SKM-1 treated with dmso at 0.1 percent for 144 hours (cell line): ENCODE data around the gene ATG14.
"Not testable (repeated sequence)": the region's sequence is repeated elsewhere in the genome, so short reads cannot be mapped to it uniquely, and the experiment has no call there.

Source experiments
- DNase-seq: peaks from one replicate; lab custom pipeline; 2025; ENCODE audit not compliant: unreplicated experiment; lab: John Stamatoyannopoulos, UW

The ATG14 gene

GRCh38 chr14:55387121-55387520 lies 24.5 kb downstream of the ATG14 start:
- DNase-seq = no peak

- no peak for DNase-seq
Measured at GRCh38 chr14:55386037-55386808, 25.4 kb downstream of the ATG14 start.

GRCh38 chr14:55384536-55384935 lies 27.1 kb downstream of the ATG14 start:
- no peak for DNase-seq

- no peak for DNase-seq
Measured at GRCh38 chr14:55383541-55384140, 28.0 kb downstream of the ATG14 start.

- not testable (repeated sequence) for DNase-seq
Measured at GRCh38 chr14:55383056-55383466, 28.6 kb downstream of the ATG14 start.

GRCh38 chr14:55382483-55382882 lies 29.1 kb downstream of the ATG14 start:
- DNase-seq = no peak

DNA sequence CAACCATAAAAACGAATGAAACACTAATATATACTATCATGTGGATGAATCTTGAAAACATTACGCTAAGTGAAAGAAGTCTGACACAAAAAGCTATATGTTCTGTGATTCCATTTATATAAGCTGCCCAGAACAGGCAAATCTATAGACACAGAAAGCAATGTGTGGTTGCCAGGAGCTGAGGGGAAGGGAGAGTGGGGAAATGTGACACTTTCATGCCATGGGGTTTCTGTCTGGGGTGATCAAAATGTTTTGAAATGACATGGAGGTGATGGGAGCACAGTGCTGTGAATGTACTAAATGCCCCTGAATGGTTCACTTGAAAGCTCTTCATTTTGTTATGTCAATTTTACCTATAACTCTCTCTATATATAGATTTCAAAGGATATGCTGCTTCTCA lies 30.1 kb downstream of the ATG14 start:
- no peak for DNase-seq

GRCh38 chr14:55381040-55381439 lies 30.6 kb downstream of the ATG14 start:
- DNase-seq = no peak

- no peak for DNase-seq
Measured at GRCh38 chr14:55377236-55377635, 34.4 kb downstream of the ATG14 start.

DNA sequence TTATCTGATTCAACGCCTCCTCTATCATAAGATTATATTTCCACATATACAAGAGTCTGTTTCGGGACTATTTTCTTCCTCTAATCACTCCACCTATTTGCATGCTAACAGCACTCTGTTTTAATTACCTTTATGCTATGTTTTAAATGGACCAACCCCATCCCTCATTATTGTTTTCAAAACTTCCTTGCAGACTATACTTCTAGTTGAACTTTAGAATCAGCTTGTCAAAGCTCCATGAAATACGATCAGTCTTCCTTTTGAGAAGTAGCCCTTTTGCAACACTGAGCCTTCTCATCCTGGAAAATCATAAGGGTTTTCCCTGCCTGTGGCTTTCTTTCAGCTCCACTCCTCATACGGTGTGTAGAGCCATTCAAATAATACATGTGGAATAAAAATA lies 36.9 kb downstream of the ATG14 start:
- DNase-seq = no peak

- no peak for DNase-seq
Measured at GRCh38 chr14:55373784-55374705, 37.6 kb downstream of the ATG14 start.

DNA sequence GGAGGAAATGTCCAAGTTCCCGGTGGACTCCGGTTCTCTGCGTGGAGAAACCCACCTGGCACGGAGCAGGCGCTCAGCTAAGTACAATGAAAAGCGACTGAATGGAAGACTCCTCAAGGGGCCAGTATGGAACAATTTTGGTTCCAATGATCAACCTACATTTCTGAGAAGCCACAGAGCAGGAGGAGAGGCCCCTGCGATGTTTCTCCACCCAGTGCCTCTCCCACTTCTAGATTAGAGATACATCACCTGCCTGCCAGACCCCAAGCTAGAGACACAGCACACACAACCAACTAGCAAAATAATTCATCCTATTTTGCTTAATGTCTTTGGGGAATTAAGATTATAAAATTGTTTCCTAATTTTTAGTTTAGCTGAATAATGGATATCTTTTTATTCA lies 38.8 kb downstream of the ATG14 start:
- DNase-seq = no peak

DNA sequence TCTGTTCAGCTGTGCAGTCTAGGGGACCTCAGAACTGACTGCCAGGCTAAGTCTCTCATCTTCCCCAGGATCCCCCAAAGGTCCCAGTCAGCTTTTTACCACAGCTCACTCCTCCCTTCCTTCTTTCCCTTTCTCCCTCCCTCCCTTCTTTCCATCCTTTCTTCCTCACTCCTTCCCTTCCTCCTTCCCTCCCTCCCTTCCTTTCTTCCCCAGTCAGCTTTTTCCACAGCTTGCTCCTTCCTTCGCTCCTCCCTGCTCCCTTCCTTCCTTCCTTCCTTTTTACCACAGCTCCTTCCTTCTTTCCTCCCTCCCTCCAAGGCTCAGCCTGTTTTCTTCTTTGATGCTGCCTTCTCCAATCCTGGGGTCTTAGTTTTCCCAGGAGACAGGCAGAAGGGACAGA lies 39.2 kb downstream of the ATG14 start:
- DNase-seq = no peak

DNA sequence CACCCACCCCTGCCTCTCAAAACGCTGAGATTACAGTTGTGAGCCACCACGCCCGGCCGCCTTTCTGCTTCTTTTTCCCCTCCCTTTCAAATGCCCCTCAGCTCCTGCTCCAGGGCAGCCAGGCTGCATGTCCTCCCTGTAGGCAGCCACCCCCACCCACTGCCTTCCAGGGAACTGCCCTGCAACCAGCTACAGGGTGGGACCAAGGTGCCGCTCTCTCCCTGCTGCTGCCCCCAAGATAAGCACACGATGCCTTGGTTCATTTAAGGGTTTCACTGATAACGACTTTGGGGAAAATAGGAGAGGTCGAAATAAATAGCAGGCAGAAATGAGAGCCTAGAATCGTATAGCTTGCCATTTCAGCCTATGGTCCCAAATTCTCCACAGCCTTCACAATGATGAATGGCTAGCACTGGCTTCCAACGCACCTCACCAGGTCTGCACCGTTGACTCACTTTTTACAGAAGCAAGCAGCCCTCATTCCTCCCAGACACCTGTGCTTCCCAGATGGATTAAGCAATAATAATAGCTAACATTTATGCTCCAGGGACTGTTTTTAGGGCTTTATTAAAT lies 40.7 kb downstream of the ATG14 start:
- DNase-seq = no peak

- DNase-seq = no peak
Measured at GRCh38 chr14:55366271-55366670, 45.4 kb downstream of the ATG14 start.

DNA sequence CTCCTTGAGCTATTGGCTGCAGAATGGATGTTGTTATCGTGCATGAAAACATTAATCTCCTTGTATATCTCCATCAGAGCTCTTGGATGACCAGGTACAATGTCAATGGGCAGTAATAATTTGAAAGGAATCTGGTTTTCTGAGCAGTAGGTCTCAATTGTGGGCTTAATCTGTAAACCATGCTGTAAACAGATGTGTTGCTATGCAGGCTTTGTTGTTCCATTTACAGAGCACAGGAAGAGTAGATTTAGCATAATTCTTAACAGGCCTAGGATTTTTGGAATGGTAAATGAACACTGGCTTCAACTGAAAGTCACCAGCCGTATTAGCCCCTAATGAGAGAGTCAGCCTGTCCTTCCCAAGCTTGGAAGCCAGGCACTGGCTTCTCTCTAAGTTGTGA lies 50.4 kb downstream of the ATG14 start:
- no peak for DNase-seq

- DNase-seq = no peak
Measured at GRCh38 chr14:55359307-55359706, 52.3 kb downstream of the ATG14 start.

DNA sequence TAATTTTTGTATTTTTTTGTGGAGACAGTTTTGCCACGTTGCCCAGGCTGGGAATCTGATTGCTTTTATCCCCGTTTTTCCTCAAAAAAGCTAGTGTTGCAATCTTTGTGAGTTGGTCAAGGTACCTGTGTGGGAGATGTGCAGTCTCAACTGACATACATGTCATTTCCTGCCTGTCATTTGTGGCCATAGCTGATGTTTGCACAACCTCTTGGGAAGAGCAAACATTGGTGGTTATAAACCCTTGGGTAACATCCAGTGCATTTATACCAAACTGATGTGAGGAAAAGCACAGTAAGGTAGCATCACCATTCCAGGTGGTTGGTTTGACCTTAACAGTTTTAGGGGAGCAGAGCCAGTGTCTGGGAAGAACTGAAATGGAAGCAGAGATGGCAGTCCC lies 54.7 kb downstream of the ATG14 start:
- DNase-seq = no peak

DNA sequence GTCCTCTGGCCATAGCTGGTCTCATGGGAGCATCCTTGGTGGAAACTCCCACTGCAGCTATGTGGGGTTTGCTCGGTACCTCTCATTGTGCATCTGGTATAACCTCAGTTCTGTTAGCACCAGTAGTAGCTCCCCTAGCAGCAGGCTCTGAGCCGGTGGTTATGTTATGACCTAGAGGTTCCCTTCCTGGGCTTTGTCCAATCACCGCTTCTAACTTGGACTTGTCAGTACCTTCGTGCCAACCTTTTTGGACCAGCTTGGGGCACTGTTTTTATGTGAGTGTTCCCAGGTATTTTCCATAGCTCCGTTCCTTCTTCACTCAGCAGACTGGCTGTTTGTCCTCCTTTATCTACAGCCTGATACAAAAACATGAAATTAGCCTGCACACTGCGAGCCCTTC lies 55.7 kb downstream of the ATG14 start:
- no peak for DNase-seq

DNA sequence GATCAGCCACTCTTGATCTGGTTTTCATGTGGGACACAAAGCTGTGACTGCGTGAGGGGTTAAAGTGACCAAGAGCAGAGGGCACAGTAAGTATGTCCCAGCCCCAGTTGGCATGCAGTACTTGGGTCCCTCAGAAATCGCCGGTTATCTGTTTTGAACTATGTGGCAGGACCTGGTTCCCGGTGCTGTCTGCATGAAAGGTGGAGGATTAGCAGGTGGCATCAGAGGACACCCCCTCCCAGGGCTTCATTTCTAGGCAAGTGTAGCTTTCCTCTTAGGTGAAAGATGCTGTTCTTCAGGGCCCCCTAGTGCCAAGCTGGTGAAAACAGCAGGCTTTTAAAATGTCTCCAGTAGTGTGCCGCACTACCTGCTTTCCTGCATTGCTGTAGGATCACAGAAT lies 57.1 kb downstream of the ATG14 start:
- DNase-seq = no peak

DNA sequence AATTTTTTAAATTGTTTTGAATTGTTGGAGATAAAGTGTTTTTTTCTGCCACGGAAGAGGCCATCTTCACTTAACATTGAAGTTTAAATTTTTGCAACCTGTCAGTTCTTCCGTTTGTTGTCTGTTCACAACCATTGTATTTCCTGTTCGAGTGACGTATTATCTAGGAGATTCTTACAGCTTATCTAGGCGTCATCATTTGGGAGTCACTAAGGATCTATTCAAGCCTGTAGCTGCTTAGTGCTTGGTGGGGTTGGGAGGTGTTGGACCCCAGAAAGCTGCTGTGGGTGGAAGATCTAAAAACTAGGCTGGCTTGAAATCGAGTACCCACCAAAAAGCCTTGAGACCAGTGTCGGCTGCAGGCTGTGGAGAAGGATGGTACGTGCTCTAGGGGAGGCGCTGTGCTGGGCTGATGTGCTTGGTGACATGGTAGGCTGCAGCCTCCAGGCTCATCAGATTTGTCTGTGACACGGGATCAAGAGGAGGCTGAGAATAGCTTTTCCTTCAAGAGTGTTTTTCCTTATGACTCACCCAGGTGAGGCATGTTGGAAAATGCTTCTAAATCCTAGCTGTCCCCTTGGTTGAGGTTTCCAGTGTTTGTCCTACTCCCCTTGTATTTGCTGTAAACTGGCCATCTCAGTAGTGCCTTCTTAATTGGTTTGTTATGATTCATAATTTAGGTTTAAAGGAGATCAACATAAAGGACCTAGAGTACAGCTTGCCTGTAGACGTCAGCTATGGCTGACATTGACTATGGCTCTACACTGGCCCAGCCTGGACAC lies 57.8 kb downstream of the ATG14 start:
- DNase-seq = no peak
